Measurements from ENCODE around the gene NBR1.

- TF ChIP-seq, protein P1, sequence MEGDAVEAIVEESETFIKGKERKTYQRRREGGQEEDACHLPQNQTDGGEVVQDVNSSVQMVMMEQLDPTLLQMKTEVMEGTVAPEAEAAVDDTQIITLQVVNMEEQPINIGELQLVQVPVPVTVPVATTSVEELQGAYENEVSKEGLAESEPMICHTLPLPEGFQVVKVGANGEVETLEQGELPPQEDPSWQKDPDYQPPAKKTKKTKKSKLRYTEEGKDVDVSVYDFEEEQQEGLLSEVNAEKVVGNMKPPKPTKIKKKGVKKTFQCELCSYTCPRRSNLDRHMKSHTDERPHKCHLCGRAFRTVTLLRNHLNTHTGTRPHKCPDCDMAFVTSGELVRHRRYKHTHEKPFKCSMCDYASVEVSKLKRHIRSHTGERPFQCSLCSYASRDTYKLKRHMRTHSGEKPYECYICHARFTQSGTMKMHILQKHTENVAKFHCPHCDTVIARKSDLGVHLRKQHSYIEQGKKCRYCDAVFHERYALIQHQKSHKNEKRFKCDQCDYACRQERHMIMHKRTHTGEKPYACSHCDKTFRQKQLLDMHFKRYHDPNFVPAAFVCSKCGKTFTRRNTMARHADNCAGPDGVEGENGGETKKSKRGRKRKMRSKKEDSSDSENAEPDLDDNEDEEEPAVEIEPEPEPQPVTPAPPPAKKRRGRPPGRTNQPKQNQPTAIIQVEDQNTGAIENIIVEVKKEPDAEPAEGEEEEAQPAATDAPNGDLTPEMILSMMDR (optimal IDR thresholded peaks at IDR 0.05 in 1 of 3, IDR thresholded peaks at IDR 0.05 in 1 of 3, conservative IDR thresholded peaks at IDR 0.05 in 1 of 3; ENCODE audit: extremely low read depth in 1 of 3, insufficient read depth in 2 of 3, low read length in 3 of 3), result no peak
- no peak for TF ChIP-seq EZH2 (IDR thresholded peaks at IDR 0.05; ENCODE audit: low read length)
Observed at GRCh38 chr17:43219001-43219400, 48.0 kb downstream of the NBR1 start.

All from keratinocyte (primary cell).